Measurements from ENCODE around the gene STK35.
A peak's percentile ranks its signal among the peaks of the same experiment; 100 is the strongest.

Gene STK35

GRCh38 chr20:2133318-2134183 is 31.9 kb downstream of the STK35 start:
- FAIRE-seq = no peak
- no peak for DNase-seq (ENCODE audit: insufficient read length, low spot score)
- no peak for TF ChIP-seq CTCF (IDR thresholded peaks at IDR 0.05; ENCODE audit: insufficient read depth, missing control alignments)

DNA sequence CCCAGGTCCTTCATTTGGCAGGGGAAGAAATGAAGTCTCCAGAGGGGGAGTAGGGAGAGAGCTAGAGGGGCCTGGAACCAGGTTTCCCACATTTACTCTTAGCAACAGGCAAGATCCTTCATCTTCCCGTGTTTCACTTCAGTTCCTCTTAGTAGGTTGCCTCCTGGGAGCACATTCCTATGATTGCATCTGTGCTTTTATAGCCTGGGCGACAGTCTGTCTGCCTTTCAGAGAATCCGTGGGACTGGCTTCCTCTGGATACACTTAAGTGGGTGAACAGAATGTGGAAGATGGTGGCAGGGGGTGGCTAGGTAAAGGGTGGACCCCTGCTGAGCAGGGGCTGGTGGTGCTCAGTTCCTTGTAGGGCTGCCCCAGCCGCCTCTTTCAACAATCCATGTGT is 33.4 kb downstream of the STK35 start:
- no peak for TF ChIP-seq CTCF (IDR thresholded peaks at IDR 0.05; ENCODE audit: insufficient read depth, missing control alignments)
- DNase-seq (ENCODE audit: insufficient read length, low spot score) (no peak), FAIRE-seq (no peak)

GRCh38 chr20:2136275-2136674 is 34.6 kb downstream of the STK35 start:
- TF ChIP-seq CTCF (IDR thresholded peaks at IDR 0.05; ENCODE audit: insufficient read depth, missing control alignments) = no peak
- FAIRE-seq = no peak
- no peak for DNase-seq (ENCODE audit: insufficient read length, low spot score)

DNA sequence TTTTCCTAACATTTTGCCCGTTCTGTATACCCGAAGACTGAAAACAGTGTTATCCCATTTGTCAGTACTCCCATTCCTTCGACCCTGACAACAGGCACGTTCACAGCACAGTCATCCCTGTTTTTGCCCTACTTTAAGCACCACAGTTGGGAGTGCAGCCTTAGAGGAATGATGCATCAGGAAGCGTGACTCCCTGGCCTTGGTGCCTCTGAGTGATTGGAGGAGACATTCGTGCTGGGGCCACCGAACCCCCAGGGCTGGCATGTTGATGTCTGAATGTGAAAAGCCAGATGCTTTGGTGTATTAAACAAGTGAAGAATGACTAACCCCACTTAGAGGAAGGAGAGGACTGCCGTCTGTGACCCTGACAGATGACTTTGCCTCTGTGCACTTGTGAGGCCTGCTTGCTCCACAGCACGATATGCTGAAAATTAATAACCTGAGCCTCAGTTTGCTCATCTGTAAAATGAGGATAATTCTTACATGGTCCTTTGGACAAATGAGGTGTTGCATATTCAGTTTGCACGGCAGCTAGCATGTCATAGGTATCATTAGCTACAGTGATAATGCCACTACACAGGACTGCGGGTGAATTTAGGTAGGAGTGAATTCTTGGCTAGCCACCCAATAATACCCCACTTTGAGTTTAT is 36.0 kb downstream of the STK35 start:
- FAIRE-seq (no peak), DNase-seq (ENCODE audit: insufficient read length, low spot score) (no peak)
- TF ChIP-seq CTCF (IDR thresholded peaks at IDR 0.05; ENCODE audit: insufficient read depth, missing control alignments) = no peak

DNA sequence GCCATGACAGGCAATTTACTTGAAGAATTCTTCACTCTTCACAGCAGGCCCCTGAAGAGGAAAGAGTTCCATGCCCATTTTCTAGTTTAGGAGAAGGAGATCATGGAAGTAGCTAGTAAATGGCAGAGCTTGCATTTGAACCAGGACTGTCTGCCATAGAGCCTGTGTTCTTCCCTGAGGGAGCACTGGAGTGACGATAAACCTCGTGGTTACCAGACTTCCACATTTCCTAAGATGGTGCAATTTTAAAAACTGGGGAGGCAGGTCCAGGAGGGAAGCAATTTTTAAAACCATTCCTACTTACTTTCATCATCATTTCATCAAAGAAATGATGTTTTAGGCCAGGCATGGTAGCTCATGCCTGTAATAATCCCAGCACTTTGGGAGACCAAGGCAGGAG is 36.8 kb downstream of the STK35 start:
- FAIRE-seq = no peak
- no peak for TF ChIP-seq CTCF (IDR thresholded peaks at IDR 0.05; ENCODE audit: insufficient read depth, missing control alignments)
- DNase-seq (ENCODE audit: insufficient read length, low spot score) = no peak

GRCh38 chr20:2139250-2139649 is 37.6 kb downstream of the STK35 start:
- DNase-seq (ENCODE audit: insufficient read length, low spot score) (peak; percentile 17), FAIRE-seq (no peak)
- TF ChIP-seq CTCF (IDR thresholded peaks at IDR 0.05; ENCODE audit: insufficient read depth, missing control alignments) = no peak

- no peak for TF ChIP-seq CTCF (IDR thresholded peaks at IDR 0.05; ENCODE audit: insufficient read depth, missing control alignments)
- FAIRE-seq = no peak
- no peak for DNase-seq (ENCODE audit: insufficient read length, low spot score)
These were observed 38.1 kb downstream of the STK35 start for GRCh38 chr20:2139736-2140135.

Measured in D721Med (cell line).